Astrocyte (in vitro differentiated cells and primary cell): Measurements from ENCODE around the gene HAT1. TPM values are rescaled to one million over a fixed set of nuclear protein-coding genes. Genes with fewer than 3 reads are reported as not detected.

Source experiments
- DNase-seq: peaks from one replicate; pipeline ENCODE4 v3.0.0-alpha.2; 2010; ENCODE audit warnings: low read depth
- FAIRE-seq: peaks from 2 replicates; lab custom pipeline; 2011; peaks lifted over from hg19 to GRCh38; lab: Jason Lieb, UNC
- H2AFZ ChIP-seq: 2 replicates; pipeline ENCODE4 v1.6.0; 2012; ENCODE audit warnings: low read depth, low read length, inconsistent platforms
- H3K27ac ChIP-seq: 2 replicates; pipeline ENCODE4 v1.5.1; 2011; ENCODE audit warnings: low read depth, low read length, inconsistent platforms
- H3K27me3 ChIP-seq: 2 replicates; pipeline ENCODE4 v1.6.0; 2011; ENCODE audit warnings: low read length, inconsistent platforms; ENCODE audit not compliant: insufficient read depth
- H3K36me3 ChIP-seq: 2 replicates; pipeline ENCODE4 v1.5.1; 2011; ENCODE audit warnings: low read length, inconsistent platforms; ENCODE audit not compliant: insufficient read depth
- H3K4me1 ChIP-seq: 2 replicates; pipeline ENCODE4 v1.5.1; 2011; ENCODE audit warnings: low read length, inconsistent platforms; ENCODE audit not compliant: insufficient read depth
- H3K4me2 ChIP-seq: 2 replicates; pipeline ENCODE4 v1.6.0; 2012; ENCODE audit warnings: low read length, inconsistent platforms
- H3K4me3 ChIP-seq: 2 replicates; pipeline ENCODE4 v1.5.1; 2011; ENCODE audit warnings: low read depth, mild to moderate bottlenecking, low read length, inconsistent platforms; ENCODE audit not compliant: insufficient read depth
- H3K79me2 ChIP-seq: 2 replicates; pipeline ENCODE4 v1.6.0; 2012; ENCODE audit warnings: mild to moderate bottlenecking, low read length, inconsistent platforms; ENCODE audit not compliant: insufficient read depth
- H3K9ac ChIP-seq: 2 replicates; pipeline ENCODE4 v1.6.0; 2012; ENCODE audit warnings: mild to moderate bottlenecking, low read length, inconsistent platforms
- H3K9me3 ChIP-seq: 2 replicates; pipeline ENCODE4 v1.5.1; 2012; ENCODE audit warnings: low read depth, mild to moderate bottlenecking, low read length, inconsistent platforms; ENCODE audit not compliant: insufficient read depth
- H4K20me1 ChIP-seq: 2 replicates; pipeline ENCODE4 v1.6.0; 2012; ENCODE audit warnings: low read length, inconsistent platforms; ENCODE audit not compliant: insufficient read depth
- H3K27ac Mint-ChIP-seq: one replicate; pipeline ENCODE4 v1.8.0; 2021; ENCODE audit warnings: mild to moderate bottlenecking, mixed read lengths; ENCODE audit not compliant: unreplicated experiment
- H3K27me3 Mint-ChIP-seq: one replicate; pipeline ENCODE4 v1.8.0; 2021; ENCODE audit warnings: low read depth, mixed read lengths; ENCODE audit not compliant: unreplicated experiment
- H3K36me3 Mint-ChIP-seq: one replicate; pipeline ENCODE4 v1.8.0; 2021; ENCODE audit warnings: low read depth, mixed read lengths; ENCODE audit not compliant: unreplicated experiment
- H3K4me1 Mint-ChIP-seq: one replicate; pipeline ENCODE4 v1.8.0; 2021; ENCODE audit warnings: low read depth, mixed read lengths; ENCODE audit not compliant: unreplicated experiment
- H3K4me3 Mint-ChIP-seq: one replicate; pipeline ENCODE4 v1.8.0; 2021; ENCODE audit warnings: mild to moderate bottlenecking, moderate library complexity, mixed read lengths; ENCODE audit not compliant: unreplicated experiment
- H3K9me3 Mint-ChIP-seq: one replicate; pipeline ENCODE4 v1.8.0; 2021; ENCODE audit warnings: mild to moderate bottlenecking, mixed read lengths; ENCODE audit not compliant: unreplicated experiment
- EZH2 ChIP-seq: IDR thresholded peaks from 2 replicates; pipeline ENCODE4 v1.6.1; 2012; ENCODE audit warnings: mild to moderate bottlenecking, low read length, inconsistent platforms; ENCODE audit not compliant: insufficient read depth
- total RNA-seq: library from RNA; stranded (reverse); gene quantifications from 2 replicates; pipeline ENCODE4 v1.2.1, GENCODE V29; 2021
- TF ChIP-seq, protein P1 (sequence below): IDR thresholded peaks from 2 replicates; pipeline ENCODE4 v1.5.1; 2011; ENCODE audit warnings: low read depth, mild to moderate bottlenecking, inconsistent platforms, low read length, moderate library complexity; ENCODE audit not compliant: insufficient read depth

The HAT1 gene
- total RNA-seq, 1 donor from 2014 or later: 29.1 TPM

DNA sequence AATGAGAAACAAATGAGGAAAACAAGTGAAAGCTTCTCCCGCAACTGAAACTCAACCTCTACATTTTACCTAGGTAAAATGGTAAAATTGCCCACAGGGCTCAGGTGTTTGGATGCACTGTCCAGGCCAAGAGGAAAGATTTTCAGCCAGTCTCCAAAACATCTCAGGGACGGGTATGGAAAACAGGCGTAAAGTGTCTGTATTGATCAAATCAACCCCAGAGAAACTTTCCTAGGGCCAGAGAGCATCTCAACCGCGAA lies 361 bp upstream of the HAT1 start:
- TF ChIP-seq, protein P1, sequence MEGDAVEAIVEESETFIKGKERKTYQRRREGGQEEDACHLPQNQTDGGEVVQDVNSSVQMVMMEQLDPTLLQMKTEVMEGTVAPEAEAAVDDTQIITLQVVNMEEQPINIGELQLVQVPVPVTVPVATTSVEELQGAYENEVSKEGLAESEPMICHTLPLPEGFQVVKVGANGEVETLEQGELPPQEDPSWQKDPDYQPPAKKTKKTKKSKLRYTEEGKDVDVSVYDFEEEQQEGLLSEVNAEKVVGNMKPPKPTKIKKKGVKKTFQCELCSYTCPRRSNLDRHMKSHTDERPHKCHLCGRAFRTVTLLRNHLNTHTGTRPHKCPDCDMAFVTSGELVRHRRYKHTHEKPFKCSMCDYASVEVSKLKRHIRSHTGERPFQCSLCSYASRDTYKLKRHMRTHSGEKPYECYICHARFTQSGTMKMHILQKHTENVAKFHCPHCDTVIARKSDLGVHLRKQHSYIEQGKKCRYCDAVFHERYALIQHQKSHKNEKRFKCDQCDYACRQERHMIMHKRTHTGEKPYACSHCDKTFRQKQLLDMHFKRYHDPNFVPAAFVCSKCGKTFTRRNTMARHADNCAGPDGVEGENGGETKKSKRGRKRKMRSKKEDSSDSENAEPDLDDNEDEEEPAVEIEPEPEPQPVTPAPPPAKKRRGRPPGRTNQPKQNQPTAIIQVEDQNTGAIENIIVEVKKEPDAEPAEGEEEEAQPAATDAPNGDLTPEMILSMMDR: no peak
- no peak for TF ChIP-seq EZH2
- Histone ChIP-seq H2AFZ (peak overlapping the region; percentile 87), H3K4me3 (peak overlapping the region; percentile 97), H3K4me1 (peaks cover 11% of the 10 kb centered on the region), H3K9me3 (no peaks in the 10 kb centered on the region), H3K4me2 (peak overlapping the region; percentile 96), H3K27me3 (no peaks in the 10 kb centered on the region), H3K27ac (peak overlapping the region; percentile 92), H3K9ac (peak overlapping the region; percentile 95), H4K20me1 (no peaks in the 10 kb centered on the region), H3K36me3 (no peaks in the 10 kb centered on the region), H3K79me2 (peaks cover 42% of the 10 kb centered on the region)
- no peak for DNase-seq
- peak overlapping the region; percentile 92 for H3K4me3 Mint-ChIP-seq
- peaks cover 8% of the 10 kb centered on the region for H3K4me1 Mint-ChIP-seq
- no peaks in the 10 kb centered on the region for H3K36me3 Mint-ChIP-seq
- no peaks in the 10 kb centered on the region for H3K9me3 Mint-ChIP-seq
- no peaks in the 10 kb centered on the region for H3K27me3 Mint-ChIP-seq
- no peak for FAIRE-seq
- peak overlapping the region; percentile 71 for H3K27ac Mint-ChIP-seq

GRCh38 chr2:171923206-171923605 lies 945 bp downstream of the HAT1 start:
- Histone ChIP-seq H3K4me3 (peak overlapping the region; percentile 97), H3K79me2 (peaks cover 55% of the 10 kb centered on the region), H3K9me3 (no peaks in the 10 kb centered on the region), H4K20me1 (no peaks in the 10 kb centered on the region), H2AFZ (peak overlapping the region; percentile 95), H3K4me2 (peak overlapping the region; percentile 96), H3K27ac (peak overlapping the region; percentile 92), H3K36me3 (no peaks in the 10 kb centered on the region), H3K27me3 (no peaks in the 10 kb centered on the region), H3K4me1 (peaks cover 11% of the 10 kb centered on the region), H3K9ac (peak overlapping the region; percentile 95)
- peaks cover 8% of the 10 kb centered on the region for H3K4me1 Mint-ChIP-seq
- peak overlapping the region; percentile 71 for H3K27ac Mint-ChIP-seq
- no peaks in the 10 kb centered on the region for H3K9me3 Mint-ChIP-seq
- H3K4me3 Mint-ChIP-seq: peak overlapping the region; percentile 92
- peak; percentile 13 for DNase-seq
- TF ChIP-seq EZH2: no peak
- TF ChIP-seq, protein P1: no peak
- no peaks in the 10 kb centered on the region for H3K27me3 Mint-ChIP-seq
- H3K36me3 Mint-ChIP-seq: no peaks in the 10 kb centered on the region
- no peak for FAIRE-seq

GRCh38 chr2:171924170-171924942 lies 2.1 kb downstream of the HAT1 start:
- H3K4me1 ChIP-seq: peaks cover 11% of the 10 kb centered on the region

More at GRCh38 chr2:171924170-171924942, 2.1 kb downstream of the HAT1 start:
- TF ChIP-seq, protein P1: no peak
- no peak for TF ChIP-seq EZH2
- H3K27me3 ChIP-seq: no peaks in the 10 kb centered on the region
- no peak overlapping the region for H3K4me3 ChIP-seq
- Mint-ChIP-seq H3K9me3 (no peaks in the 10 kb centered on the region), H3K27me3 (no peaks in the 10 kb centered on the region), H3K4me1 (peaks cover 8% of the 10 kb centered on the region), H3K36me3 (no peaks in the 10 kb centered on the region), H3K4me3 (no peak overlapping the region), H3K27ac (peak overlapping the region; percentile 34)
- H3K79me2 ChIP-seq: peaks cover 67% of the 10 kb centered on the region
- FAIRE-seq (no peak), DNase-seq (no peak)
- no peak overlapping the region for H2AFZ ChIP-seq
- H4K20me1 ChIP-seq: no peaks in the 10 kb centered on the region
- no peaks in the 10 kb centered on the region for H3K9me3 ChIP-seq
- H3K36me3 ChIP-seq: no peaks in the 10 kb centered on the region
- peak overlapping the region; percentile 96 for H3K4me2 ChIP-seq
- H3K9ac ChIP-seq: peak overlapping the region; percentile 95
- H3K27ac ChIP-seq: no peak overlapping the region
